Fibroblast of villous mesenchyme (primary cell): ENCODE data around the gene MARK3. TPM values are rescaled to one million over a fixed set of nuclear protein-coding genes. Genes with fewer than 3 reads are reported as not detected.
A peak's percentile ranks its signal among the peaks of the same experiment; 100 is the strongest.

ENCODE experiments used
- DNase-seq: peaks from one replicate; pipeline ENCODE4 v3.0.0-alpha.2; 2010; ENCODE audit warnings: low read depth
- H3K4me3 ChIP-seq: 2 replicates; pipeline ENCODE4 v1.5.1; 2011; ENCODE audit warnings: low read depth, mild to moderate bottlenecking, low read length
- CTCF ChIP-seq: IDR thresholded peaks from 2 replicates; pipeline ENCODE4 v1.5.1; 2012; ENCODE audit warnings: low read depth, mild to moderate bottlenecking, low read length; ENCODE audit not compliant: insufficient read depth
- total RNA-seq: library from RNA; depleted of rRNA; stranded (reverse); fragments of >200 nt; gene quantifications from 2 replicates; pipeline ENCODE4 v1.2.3, GENCODE V29; 2012

MARK3 gene
- total RNA-seq, 1 donor: 108 TPM

- no peak for TF ChIP-seq CTCF
- DNase-seq: no peak
- H3K4me3 ChIP-seq: no peak overlapping the region
Measured at GRCh38 chr14:103517174-103517566, 132.0 kb downstream of the MARK3 start.

- no peak for TF ChIP-seq CTCF
- DNase-seq: no peak
- no peak overlapping the region for H3K4me3 ChIP-seq
Measured at GRCh38 chr14:103517721-103518421, 132.7 kb downstream of the MARK3 start.

- DNase-seq: no peak
- peak; percentile 89 for TF ChIP-seq CTCF
- H3K4me3 ChIP-seq: no peak overlapping the region
Measured at GRCh38 chr14:103518422-103519042, 133.3 kb downstream of the MARK3 start.

- no peak for TF ChIP-seq CTCF
- no peak overlapping the region for H3K4me3 ChIP-seq
- no peak for DNase-seq
Measured at GRCh38 chr14:103519043-103519836, 134.0 kb downstream of the MARK3 start.

- no peak overlapping the region for H3K4me3 ChIP-seq
- DNase-seq: no peak
- no peak for TF ChIP-seq CTCF
Measured at GRCh38 chr14:103519837-103520212, 134.6 kb downstream of the MARK3 start.

- DNase-seq: no peak
- no peak overlapping the region for H3K4me3 ChIP-seq
Measured at GRCh38 chr14:103520269-103520656, 135.0 kb downstream of the MARK3 start.

More at GRCh38 chr14:103520269-103520656, 135.0 kb downstream of the MARK3 start:
- TF ChIP-seq CTCF: no peak
